HG03342 (cell line): ENCODE data around the gene NDUFAB1.
A peak's percentile ranks its signal among the peaks of the same experiment; 100 is the strongest.
"Not testable (repeated sequence)": the region's sequence is repeated elsewhere in the genome, so short reads cannot be mapped to it uniquely, and the experiment has no call there.

ENCODE experiments used
- ATAC-seq: cut with Tn5 transposase; IDR thresholded peaks from one replicate; pipeline ENCODE4 v1.9.1; 2021; ENCODE audit warnings: mild to moderate bottlenecking, moderate library complexity; ENCODE audit not compliant: unreplicated experiment

NDUFAB1 gene

DNA sequence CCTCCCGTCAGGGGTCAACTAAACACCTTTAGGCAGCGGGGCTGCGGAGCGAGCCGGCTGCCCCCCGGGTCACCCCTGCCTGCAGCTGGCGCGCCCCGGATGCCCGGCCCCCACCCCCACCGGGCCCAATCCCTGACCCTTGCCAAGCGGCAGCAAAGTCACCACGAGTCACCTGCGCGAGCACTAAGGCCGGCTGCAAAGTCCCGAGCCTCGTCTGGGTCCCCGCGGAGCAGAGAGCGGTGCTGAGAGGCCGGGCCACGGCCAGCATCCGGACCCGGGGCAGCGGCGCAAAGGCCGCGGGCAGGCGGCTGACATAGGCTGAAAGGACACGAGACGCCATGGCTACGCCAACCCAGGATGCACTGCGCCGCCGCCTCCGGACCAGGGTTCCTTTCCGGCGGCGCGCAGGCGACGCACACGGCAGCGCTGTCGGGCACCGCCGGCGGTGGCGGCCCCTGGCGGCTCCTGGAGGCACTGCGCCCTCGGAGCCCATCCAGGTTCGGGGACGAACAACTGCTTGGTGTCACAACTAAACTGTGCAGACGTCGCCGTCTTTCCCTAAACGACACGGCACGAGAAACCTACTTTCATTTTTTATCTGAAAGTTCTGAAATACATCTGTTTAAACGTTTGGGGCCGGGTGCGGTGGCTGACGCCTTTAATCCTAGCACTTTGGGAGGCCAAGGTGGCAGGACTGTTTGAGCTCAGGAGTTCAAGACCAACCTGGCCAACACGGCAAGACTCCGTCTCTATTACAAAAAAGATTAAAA lies at the start of gene NDUFAB1:
Gene NDUFAB1 (minus strand): TSS at position 366 of the 770 bp plus-strand sequence. CDS start 26 bp downstream, at position 340.
- ATAC-seq = peak; percentile 86

DNA sequence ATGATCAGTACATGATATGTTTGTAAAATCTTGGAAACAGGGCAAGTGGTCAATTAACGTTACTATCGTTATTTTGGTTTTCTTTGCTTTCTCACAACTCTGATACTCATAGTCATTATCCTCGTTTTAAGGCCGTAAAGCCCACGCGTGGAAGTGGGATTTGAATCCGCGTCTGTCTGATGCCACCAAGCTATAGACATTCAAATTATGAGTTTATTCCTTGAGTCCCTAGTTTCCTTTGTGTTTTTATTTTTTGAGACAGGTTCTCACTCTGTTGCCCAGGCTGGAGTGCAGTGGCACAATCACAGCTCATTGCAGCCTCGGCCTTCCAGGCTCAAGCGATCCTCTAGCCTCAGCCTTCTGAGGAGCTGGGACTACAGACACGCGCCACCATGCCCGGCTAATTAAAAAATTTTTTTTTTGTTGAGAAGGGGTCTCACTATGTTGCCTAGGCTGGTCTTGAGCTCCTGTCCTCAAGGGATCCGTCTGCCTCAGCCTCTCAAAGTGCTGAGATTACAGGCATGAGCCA lies 46.2 kb upstream of the NDUFAB1 start:
- ATAC-seq = no peak

DNA sequence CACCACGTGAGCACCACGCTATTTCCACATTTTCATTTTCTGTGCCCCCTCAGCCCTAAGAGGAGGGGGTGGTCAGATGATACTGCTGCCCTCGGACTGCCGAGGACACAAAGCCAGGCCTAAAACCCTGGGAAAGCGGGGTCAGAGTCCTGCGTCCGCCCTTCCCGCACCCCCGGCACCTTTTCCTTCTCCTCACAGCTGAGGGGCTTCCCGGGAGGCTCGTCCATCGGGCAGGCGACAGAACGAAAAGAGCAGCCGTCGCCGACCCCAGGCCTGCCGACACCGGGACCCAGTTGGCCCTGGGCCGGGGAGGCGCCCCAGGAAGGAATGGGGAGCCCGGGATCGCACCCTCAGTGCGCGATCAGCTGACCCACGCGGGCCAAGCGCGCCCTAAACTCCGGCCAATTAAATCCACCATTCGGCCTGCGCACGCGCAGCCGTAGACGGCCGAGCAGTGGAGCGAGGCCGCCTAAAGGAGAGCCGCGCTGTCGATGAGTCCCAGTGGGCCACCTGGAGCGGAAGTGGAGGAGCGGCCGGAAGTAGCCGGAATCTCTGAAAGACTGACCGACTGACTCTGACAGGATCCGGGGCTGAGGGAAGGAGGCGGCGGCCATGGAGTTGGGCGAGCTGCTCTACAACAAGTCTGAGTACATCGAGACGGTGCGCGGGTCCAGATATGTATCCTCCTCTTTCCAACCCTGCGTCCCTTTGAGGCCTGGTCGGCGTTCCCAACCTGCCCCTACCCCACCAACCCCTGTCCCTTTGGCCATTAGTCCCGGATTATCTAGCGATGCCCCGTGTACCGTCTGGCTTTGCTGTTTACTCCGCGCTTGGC lies 45.0 kb upstream of the NDUFAB1 start, which contains the start of the genes DCTN5 and PALB2:
Gene DCTN5 (plus strand): TSS at position 536 of the 835 bp plus-strand sequence. CDS start 77 bp downstream, at position 613.
Gene PALB2 (minus strand): TSS at position 380 of the 835 bp plus-strand sequence. CDS start 153 bp downstream, at position 227.
- ATAC-seq = peak; percentile 93

DNA sequence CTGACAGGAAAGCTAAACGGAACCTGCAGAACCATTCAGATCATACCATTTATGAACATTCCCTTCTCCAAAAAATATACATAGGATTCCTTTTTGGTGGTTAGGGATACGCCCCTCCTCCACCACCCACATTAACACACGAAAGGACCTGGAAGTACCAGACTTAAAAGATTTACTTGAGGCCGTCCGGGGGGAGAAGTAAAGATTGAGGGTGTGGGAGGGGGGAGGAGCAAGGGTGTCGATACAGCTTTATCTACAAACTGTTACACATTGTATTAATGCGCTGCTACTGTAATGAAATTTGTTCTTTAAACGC lies 44.5 kb upstream of the NDUFAB1 start:
- no peak for ATAC-seq

DNA sequence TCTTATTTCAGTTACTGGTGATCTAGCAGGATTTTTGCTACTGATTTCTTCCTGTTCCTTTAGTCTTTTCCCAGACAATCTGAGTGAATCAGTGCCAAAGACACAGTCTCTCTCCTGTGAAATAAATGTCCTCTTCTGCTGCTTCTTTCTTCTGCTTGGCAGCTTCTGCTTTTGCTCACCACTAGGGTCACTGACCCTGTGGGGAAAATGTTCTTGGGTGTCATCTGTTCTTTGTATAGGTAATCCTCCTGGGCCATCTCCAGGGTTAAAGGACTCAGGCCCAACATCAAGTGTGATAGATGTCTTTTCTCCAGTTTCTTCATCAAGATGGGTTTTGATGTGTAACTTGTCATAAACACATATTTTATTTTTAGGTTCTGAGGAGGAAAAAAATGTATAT lies 39.8 kb upstream of the NDUFAB1 start:
- no peak for ATAC-seq

DNA sequence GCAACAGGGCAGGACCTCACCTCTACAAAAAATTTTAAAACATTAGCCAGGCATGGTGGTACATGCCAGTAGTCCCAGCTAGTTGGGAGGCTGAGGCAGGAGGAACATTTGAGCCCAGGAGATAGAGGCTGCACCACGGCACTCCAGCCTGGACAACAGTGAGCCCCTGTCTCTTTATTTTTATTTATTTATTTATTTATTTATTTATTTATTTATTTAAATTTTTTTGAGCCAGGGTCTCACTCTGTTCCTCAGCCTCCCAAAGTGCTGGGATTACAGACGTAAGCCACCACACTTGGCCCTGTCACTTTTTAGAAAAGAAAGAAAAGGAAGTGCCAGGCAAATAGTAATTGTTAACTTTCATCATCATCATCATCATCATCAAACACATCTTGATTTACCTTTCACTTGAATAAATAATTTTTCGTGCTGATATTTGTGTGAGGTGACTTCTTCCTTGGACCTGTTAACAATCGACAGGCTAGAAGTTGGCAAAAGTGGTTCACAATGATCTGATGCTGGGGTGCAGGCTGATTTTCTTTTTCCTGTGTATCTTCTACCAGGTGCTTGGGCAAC lies 38.4 kb upstream of the NDUFAB1 start:
- ATAC-seq = no peak

DNA sequence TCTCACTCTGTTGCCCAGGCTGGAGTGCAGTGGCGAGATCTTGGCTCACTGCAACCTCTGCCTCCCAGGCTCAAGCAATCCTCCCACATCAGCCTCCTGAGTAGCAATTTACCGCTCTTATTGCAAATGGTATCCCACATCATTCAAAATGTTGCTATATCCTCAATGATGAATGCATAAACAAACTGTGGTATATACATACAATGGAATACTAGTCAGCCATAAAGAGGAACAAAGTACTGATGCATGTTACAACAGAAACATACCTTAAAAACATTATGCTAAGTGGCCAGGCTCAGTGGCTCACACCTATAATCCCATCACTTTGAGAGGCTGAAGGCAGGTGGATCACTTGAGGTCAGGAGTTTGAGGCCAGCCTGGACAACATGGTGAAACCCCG lies 35.8 kb upstream of the NDUFAB1 start:
- not testable (repeated sequence) for ATAC-seq

DNA sequence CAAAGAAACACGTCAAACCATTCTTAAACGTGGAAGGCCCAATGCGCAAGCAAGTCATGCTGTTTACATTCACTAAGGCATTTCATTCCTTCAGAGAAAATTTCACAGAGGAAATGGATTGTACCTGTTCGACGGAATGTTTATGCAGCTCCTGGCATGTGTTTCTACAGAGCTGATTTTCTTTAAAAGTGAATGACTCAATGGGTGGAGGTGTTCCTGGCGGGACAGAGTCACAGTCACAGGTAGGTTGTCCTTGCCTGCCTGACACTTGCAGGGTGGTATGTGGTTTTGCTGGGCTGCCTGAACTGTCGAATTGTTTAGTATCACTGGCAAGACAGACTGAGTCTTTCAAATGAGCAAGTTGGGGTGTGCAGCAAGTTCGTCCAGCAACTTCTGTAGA lies 33.4 kb upstream of the NDUFAB1 start:
- ATAC-seq = no peak

DNA sequence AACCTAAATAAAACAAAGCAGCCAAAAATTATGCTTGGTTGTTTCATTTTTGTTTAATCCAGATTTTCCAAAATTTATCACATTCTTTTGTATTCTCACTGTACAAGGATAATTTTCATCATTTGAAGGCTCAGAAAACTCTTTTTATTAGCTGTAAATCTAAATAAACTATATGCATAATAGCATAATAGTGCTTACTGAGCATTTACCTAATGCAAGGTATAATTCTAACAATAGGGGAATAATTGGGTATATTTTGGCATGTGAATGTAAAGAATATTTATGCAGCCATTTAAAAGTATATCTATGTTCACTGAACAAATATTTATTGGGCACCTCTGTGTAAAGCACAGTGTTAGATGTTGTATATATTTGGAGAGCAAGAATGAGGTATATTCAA lies 28.0 kb upstream of the NDUFAB1 start:
- ATAC-seq = no peak

DNA sequence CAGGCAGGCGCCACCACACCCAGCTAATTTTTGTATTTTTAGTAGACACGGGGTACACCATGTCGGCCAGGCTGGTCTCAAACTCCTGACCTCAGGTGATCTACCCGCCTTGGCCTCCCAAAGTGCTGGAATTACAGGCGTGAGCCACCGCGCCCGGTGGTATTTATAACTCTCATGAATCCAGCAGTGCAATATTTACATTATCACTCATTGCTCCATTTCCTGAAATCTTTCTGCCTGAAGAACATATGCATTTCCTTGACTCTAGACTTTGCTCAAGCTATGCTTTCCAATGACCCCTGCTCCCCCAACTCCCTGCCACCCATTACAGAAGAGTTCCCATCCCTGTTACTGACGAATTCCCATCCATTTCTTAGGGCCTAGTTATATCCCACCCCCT lies 19.7 kb upstream of the NDUFAB1 start:
- ATAC-seq = no peak

DNA sequence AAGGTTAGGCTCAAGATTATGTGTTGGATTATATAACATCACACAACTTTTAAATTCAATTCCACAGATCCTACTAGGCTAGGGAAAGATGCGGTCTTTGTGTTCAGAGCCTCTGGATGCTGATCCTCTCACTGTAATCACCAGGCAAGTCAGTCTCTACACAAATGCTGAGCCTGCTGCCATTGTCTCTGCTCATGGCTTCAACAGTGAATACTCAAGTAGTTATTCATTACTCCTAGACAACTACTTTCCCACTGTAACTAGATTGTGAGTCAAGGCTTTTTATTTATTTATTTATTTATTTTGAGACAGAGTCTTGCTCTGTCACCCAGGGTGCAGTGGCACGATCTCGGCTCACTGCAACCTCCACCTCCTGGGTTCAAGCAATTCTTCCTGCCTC lies 15.8 kb upstream of the NDUFAB1 start:
- ATAC-seq = no peak

DNA sequence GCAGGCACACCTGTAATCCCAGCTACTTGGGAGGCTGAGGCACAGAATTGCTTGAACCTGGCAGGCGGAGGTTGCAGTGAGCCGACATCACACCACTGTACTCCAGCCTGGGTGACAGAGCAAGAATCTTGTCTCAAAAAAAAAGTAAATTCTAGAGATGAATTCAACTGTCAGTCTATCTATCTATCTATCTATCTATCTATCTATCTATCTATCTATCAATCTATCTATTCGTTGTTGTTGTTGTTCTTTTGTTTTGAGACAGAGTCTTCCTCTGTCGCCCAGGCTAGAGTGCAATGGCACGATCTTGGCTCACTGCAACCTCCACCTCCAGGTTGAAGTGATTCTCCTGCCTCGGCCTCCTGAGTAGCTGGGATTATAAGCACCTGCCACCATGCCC lies 14.8 kb upstream of the NDUFAB1 start:
- not testable (repeated sequence) for ATAC-seq

DNA sequence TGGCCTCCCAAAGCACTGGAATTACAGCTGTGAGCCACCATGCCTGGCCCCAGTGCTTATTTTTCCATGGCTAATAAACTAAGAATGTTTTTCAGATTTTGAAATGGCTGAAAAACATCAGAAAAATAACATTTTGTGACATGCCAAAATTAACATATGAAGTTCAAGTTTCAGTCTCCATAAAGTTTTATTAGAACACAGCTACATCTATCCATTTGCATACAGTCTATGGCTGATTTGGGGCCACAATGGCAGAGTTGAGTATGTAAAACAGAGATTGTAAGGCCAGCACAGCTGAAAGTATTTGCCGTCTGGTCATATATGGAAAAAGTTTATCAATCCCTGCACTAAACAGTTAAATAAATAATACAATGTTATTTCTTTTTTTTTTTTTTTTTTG lies 13.8 kb upstream of the NDUFAB1 start:
- no peak for ATAC-seq

DNA sequence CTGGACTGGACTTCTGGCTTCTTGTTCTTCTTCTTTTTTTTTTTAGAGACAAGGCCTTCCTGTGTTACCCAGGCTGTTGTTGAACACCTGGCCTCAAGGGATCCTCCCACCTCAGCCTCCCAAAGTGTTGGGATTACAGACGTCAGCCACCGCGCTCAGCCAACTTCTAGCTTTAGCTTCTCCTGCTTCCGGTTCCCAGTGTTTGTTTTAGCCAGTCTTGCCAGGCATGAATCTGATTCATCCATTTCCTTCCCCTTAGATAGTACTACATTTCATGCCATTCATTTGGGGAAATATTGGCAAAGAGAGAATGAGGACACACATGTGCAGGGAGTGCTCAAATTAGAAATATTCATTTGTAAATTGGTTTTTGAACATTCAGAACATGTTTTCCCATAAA lies 12.1 kb upstream of the NDUFAB1 start:
- ATAC-seq = no peak

DNA sequence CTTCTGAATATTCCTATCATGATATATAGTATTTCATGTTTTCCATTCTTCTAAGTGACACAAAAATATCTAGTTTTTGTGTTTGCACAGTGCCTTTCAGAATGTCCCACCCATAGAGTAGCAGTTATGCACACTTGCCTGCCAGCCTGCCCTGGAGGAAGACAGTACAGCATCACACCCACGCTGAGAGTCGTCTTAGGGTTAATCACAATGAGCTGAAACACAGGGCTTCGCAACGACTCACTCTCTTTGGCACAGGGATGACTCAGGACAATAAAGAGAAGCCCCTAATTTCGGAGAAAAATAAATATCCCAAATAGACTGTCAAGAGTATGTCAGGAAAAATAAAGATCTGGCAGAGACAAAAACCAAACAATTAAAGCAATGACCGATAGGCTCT lies 11.6 kb upstream of the NDUFAB1 start:
- no peak for ATAC-seq

DNA sequence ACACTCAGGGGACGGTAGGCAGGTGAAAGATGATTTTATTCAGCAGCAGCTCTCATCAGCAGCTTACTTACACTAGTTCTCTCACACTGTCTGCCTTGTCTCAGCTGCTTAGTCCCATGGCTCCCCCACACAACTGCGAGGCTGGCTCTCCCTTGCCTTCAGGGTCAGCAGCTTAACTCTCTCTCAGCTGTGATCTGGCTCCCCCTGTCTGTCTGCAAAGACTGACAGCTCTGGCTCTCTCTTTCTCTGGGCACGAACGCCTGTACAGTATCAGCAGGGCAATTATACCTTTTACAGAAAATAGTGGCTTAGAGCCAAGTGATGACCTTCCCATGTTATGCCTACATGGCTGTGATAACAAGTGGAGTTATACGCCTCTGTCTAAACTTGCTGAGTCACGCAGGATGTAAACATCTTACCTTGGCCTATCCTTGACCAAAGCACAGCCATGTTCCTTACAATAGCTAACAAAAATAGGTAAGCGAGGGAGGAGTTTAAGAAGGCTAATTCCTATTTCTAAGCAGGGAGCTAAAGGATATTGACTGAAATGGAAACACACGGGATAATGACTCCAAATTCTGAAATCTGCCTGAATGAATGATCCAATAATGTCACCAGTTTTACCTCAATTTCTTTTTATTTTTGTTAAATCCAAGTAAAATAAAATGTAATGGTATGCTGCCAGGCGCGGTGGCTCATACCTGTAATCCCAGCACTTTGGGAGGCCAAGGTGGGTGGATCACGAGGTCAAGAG lies 1.1 kb upstream of the NDUFAB1 start:
- ATAC-seq = no peak

DNA sequence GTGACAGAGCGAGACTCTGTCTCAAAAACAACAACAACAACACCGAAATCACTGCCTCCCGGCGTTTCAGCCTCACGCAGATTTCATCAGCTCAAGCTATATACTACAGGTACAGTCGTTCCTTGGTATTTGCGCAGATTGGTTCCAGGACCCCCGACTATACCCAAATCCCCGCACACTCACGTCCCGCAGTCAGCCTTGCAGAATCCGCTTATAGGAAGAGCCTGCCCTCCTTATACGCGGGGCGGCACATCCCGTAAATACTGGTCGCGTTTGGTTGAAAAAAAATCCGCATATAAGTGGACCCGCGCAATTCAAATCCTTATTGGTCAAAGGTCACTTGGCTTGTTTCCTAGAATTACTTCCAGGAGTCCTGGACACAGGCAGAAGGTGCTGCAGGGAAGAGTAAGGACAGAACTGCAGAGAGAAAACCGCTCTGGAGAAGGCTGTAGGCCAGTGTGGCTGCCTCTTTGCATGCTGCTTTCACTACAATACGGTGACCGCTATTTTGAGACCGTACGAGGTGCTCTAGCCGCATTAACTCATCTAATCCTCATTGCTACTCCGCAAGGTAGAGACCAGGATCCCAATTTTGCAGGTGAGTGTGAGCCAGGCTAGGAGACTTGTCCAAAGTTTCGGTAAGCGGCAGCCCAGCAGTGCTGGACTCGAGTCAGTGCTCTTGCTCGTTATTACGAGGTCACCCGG lies 718 bp downstream of the NDUFAB1 start:
- no peak for ATAC-seq

DNA sequence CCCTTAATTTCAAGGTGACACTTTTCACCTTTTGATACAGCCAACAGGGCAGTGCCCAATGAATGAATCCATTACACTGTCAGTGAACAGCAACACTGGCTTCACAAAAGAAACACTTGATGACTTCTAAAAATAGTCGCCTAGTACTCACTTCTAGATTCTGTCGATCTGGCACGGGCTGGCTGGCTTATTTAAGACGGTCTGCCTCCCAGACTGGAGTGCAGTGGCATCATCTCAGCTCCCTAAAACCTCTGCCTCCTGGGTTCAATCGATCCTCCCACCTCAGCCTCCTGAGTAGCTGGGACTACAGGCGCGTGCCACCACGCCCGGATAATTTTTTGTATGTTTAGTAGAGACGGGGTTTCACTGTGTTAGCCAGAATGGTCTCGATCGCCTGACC lies 1.9 kb downstream of the NDUFAB1 start:
- ATAC-seq = no peak

DNA sequence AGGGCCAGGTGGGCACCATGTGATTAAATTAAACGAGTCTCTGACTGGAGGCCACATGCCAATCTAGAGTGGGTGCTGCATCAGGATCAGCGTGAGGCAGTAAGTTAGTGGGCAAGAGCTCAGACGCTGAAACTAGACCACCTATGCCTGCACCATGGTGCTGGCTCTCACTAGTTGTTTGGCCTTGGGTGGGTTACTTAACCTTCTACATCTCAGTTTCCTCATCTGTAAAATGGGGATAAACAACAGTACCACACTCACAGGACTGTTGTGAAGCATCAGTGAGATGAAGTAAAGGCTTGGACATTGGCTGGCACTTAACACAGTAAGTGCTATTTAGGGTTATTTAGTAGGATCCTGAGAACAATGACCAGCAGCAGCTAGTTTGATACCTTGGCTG lies 5.9 kb downstream of the NDUFAB1 start:
- no peak for ATAC-seq

DNA sequence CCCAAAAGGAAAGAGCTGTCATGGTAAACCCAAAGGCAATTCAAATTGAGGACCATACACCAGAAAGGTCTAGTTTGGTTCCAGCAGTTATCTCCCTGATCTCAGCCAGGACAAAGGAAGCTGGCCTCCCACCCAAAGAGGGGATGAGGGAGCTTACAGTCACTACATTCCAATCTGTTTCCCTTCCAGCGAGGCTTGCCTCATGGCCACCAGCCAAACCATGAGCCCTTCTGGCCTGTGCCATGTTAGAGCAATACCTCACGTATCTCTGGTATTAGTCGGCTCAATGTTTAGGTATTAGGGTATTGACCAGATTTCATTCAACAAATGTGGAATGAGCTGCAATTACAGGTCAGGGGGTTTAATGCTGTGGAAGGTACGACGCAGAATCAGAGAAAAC lies 8.4 kb downstream of the NDUFAB1 start:
- no peak for ATAC-seq
